Body of pancreas (tissue), 4 donors: ENCODE results near the gene BCAR1. TPM values are rescaled to one million over a fixed set of nuclear protein-coding genes. Genes with fewer than 3 reads are reported as not detected.

Experiments used
- ATAC-seq: fragments of 150-250 bp; one replicate; pipeline ENCODE4 v1.9.1; 2016
- DNase-seq, 4 donors: peaks; one replicate each; pipeline ENCODE4 v3.0.0-alpha.2; 2019
- H3K27ac ChIP-seq, 4 donors: fragments of 200-600 bp; sonication (generic); 1 replicate in 3 of 4; 2 replicates in 1 of 4; pipeline versions ENCODE4 v1.5.1 to v1.6.1; 2016 to 2019; ENCODE audit warnings: mild to moderate bottlenecking in 1 of 4, mixed read lengths in 1 of 4, moderate library complexity in 1 of 4
- H3K27me3 ChIP-seq, 2 donors: fragments of 200-600 bp; sonication (generic); one replicate each; pipeline ENCODE4 v1.6.0; 2016; ENCODE audit warnings: mild to moderate bottlenecking in 1 of 2
- H3K36me3 ChIP-seq, 2 donors: fragments of 200-600 bp; sonication (generic); replicated peaks in 1 of 2; 2 replicates each; pipeline ENCODE4 v1.5.1; 2016; ENCODE audit warnings: low read depth in 2 of 2; ENCODE audit not compliant: insufficient read depth in 1 of 2
- H3K4me1 ChIP-seq: fragments of 200-600 bp; sonication (generic); one replicate; pipeline ENCODE4 v1.6.0; 2016
- H3K4me3 ChIP-seq, 2 donors: fragments of 200-600 bp; sonication (generic); 1 replicate in 1 of 2; 2 replicates in 1 of 2; pipeline ENCODE4 v1.5.1; 2016 to 2019
- H3K9me3 ChIP-seq, 3 donors: fragments of 200-600 bp; sonication (generic); 1 replicate in 2 of 3; 2 replicates in 1 of 3; pipeline ENCODE4 v1.5.1; 2016
- POLR2A ChIP-seq, 3 donors: fragments of 450-650 bp; IDR thresholded peaks; one replicate each; pipeline ENCODE4 v1.6.1; 2016; ENCODE audit warnings: antibody characterized with exemption in 3 of 3, mild to moderate bottlenecking in 2 of 3
- WGBS, 2 donors: methylation state at CpG; one replicate each; pipeline ENCODE4 v1.1.5; 2017; 5-methylcytosine and 5-hydroxymethylcytosine counted together
- intact Hi-C: fragments of 100-400 bp; cut with DNase I; formaldehyde crosslinking; loops from one replicate; pipeline ENCODE4 v1.15.1; 2023
- total RNA-seq, 2 donors: library from RNA; depleted of rRNA; stranded (reverse); fragments of >200 nt; gene quantifications; one replicate each; pipeline ENCODE4 v1.1.0, GENCODE V29; 2016
- TF ChIP-seq, protein P1 (sequence below), 7 experiments: fragments of 450-650 bp in 4 of 7; fragments of 200-600 bp in 3 of 7; sonication (generic) in 3 of 7; IDR thresholded peaks; one replicate each; pipeline ENCODE4 v1.5.1; 2016 to 2019; ENCODE audit warnings: antibody characterized with exemption in 7 of 7

Gene BCAR1
- total RNA-seq, 2 donors from 2014 or later: 61.0 to 72.8 TPM

DNA sequence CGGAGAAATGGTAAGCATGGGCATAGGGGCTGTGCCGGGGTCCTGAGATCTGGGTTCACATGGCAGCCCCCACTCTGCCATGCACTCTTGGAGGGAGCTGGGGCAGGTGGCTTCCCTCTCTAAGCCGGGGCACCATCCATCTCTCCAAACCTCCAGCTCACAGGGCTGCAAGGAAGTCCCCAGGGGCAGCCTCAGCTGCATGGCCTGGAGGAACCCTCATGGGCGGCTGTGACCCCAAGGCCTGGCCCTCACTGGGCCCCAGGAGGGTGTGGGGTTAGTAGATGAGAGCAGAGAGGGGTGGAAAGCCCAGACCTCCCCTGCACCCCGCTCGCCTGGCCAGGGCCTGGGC, 47.0 kb downstream of the BCAR1 start:
- no peaks in the 10 kb centered on the region for H3K9me3 ChIP-seq
- no peak overlapping the region for H3K4me3 ChIP-seq
- 84 to 100% methylated on average over 1 to 4 of the region's 6 CpGs for WGBS, 2 donors
- DNase-seq (peak in 2 of 4 donors; percentile 47 to 49), ATAC-seq (no peak)
- no peaks in the 10 kb centered on the region for H3K27me3 ChIP-seq
- intact Hi-C loops: no loop called here
- peaks cover 33% of the 10 kb centered on the region for H3K4me1 ChIP-seq
- peak; percentile 42 to 50 (median 43) for TF ChIP-seq POLR2A (IDR thresholded peaks at IDR 0.05)
- TF ChIP-seq, protein P1, sequence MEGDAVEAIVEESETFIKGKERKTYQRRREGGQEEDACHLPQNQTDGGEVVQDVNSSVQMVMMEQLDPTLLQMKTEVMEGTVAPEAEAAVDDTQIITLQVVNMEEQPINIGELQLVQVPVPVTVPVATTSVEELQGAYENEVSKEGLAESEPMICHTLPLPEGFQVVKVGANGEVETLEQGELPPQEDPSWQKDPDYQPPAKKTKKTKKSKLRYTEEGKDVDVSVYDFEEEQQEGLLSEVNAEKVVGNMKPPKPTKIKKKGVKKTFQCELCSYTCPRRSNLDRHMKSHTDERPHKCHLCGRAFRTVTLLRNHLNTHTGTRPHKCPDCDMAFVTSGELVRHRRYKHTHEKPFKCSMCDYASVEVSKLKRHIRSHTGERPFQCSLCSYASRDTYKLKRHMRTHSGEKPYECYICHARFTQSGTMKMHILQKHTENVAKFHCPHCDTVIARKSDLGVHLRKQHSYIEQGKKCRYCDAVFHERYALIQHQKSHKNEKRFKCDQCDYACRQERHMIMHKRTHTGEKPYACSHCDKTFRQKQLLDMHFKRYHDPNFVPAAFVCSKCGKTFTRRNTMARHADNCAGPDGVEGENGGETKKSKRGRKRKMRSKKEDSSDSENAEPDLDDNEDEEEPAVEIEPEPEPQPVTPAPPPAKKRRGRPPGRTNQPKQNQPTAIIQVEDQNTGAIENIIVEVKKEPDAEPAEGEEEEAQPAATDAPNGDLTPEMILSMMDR (IDR thresholded peaks at IDR 0.05): no peak
- no peaks in the 10 kb centered on the region for H3K36me3 ChIP-seq
- peak overlapping the region; percentile 45 to 74 (median 58) for H3K27ac ChIP-seq

DNA sequence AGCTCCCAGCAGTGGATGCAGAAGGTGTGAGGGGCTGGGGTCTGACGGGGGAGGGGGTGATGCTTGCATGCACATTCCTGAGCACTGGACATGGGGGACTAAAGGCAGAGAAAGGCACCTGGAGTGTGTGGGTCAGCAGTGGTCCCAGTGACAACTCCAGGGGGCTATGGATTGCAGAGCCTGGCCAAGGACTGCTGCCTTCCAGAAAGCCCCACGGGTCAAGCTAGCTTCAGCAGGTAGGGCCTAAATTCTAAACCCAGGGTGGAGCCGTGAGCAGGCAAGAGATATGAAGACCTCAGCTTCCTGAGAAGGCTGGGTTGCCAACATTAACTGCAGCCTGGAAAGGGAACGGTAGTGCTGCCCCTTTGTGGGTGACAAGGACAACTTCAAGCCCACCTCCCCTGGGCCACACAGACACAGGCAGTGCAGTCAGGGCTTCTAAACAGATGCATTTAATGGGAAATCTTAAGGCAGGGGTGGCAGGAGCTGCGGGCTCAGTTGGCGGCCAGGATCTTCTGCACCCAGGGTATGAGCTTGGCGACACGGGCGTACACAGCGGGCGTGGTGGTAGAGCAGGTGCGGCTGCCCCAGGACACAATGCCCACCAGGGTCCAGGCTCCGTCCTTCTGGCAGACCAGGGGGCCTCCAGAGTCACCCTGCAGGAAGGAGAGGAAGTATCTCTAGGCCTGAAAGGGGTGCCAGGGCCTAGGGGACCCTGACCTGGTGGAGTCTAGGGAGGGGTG, 47.6 kb downstream of the BCAR1 start:
- H3K4me3 ChIP-seq: no peak overlapping the region

DNA sequence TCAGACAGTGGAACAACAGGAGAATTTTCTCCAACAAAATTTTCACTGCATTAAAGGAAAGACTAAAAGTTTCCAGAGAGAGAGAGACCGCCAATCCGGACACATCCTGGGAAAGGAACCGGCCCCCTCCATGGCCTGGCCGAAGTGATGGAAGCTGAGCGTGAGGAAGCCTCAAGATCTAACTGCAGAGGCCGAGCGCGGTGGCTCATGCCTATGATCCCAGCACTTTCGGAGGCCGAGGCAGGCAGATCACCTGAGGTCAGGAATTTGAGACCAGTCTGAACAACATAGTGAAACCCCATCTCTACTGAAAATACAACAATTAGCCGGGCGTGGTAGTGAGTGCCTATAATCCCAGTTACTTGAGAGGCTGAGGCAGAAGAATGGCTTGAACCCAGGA, 48.3 kb downstream of the BCAR1 start:
- DNase-seq (peak in 3 of 4 donors; percentile 37 to 45 (median 41)), ATAC-seq (no peak)
- TF ChIP-seq POLR2A (IDR thresholded peaks at IDR 0.05): peak in 2 of 3 donors; percentile 10
- TF ChIP-seq, protein P1 (IDR thresholded peaks at IDR 0.05): no peak
- H3K27ac ChIP-seq: peak overlapping the region in 3 of 4 donors; percentile 4 to 45 (median 14)
- peaks cover 20% of the 10 kb centered on the region for H3K4me1 ChIP-seq
- 87 to 89% methylated on average over 12 of the region's 12 CpGs for WGBS, 2 donors
- H3K4me3 ChIP-seq: no peak overlapping the region
- no peaks in the 10 kb centered on the region for H3K36me3 ChIP-seq
- H3K9me3 ChIP-seq: no peaks in the 10 kb centered on the region
- intact Hi-C loops: no loop called here
- H3K27me3 ChIP-seq: no peaks in the 10 kb centered on the region

More for the DNA sequence above, 47.6 kb downstream of the BCAR1 start:
- DNase-seq: peak in 3 of 4 donors; percentile 54 to 65 (median 62)
- WGBS, 2 donors: 77 to 87% methylated on average over 6 to 13 of the region's 13 CpGs
- intact Hi-C loops: no loop called here
- Histone ChIP-seq H3K27ac (peak overlapping the region; percentile 45 to 74 (median 58)), H3K9me3 (no peaks in the 10 kb centered on the region), H3K4me1 (peaks cover 27% of the 10 kb centered on the region), H3K27me3 (no peaks in the 10 kb centered on the region), H3K36me3 (no peaks in the 10 kb centered on the region)
- ATAC-seq: no peak
- TF ChIP-seq, protein P1 (IDR thresholded peaks at IDR 0.05): no peak
- peak in 2 of 3 donors; percentile 55 to 65 for TF ChIP-seq POLR2A (IDR thresholded peaks at IDR 0.05)

DNA sequence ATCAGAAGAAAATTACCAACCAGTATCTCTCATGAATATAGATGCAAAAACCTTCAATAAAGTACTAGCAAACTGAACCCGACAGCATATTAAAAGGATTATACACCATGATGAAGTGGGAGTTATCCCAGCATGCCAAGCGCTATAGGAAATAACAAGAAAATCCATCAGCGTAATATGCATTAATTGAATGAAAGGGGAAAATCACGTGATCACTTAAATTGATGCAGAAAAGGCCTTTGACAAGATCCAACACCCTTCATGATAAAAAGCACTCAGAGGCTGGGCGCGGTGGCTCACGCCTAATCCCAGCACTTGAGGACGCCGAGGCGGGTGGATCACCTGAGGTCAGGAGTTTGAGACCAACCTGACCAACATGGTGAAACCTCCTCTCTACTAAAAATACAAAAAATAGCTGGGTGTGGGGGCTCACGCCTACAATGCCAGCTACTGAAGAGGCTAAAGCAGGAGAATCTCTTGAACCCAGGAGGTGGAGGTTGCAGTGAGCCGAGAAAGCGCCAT, 49.3 kb downstream of the BCAR1 start:
- peak overlapping the region in 2 of 4 donors; percentile 45 to 69 for H3K27ac ChIP-seq
- 89 to 91% methylated on average over 13 of the region's 13 CpGs for WGBS, 2 donors
- no peak for ATAC-seq
- DNase-seq: peak in 3 of 4 donors; percentile 35 to 50 (median 39)
- H3K4me1 ChIP-seq: peaks cover 10% of the 10 kb centered on the region
- H3K36me3 ChIP-seq: no peaks in the 10 kb centered on the region
- no peak for TF ChIP-seq POLR2A (IDR thresholded peaks at IDR 0.05)
- TF ChIP-seq, protein P1 (IDR thresholded peaks at IDR 0.05): no peak
- H3K4me3 ChIP-seq: no peak overlapping the region
- no peaks in the 10 kb centered on the region for H3K27me3 ChIP-seq
- no peaks in the 10 kb centered on the region for H3K9me3 ChIP-seq
- intact Hi-C loops: no loop called here
